Mammary epithelial cell (primary cell): ENCODE results near the gene PNMA1.

ENCODE experiments used
- CTCF ChIP-seq, 2 donors: IDR thresholded peaks in 1 of 2; conservative IDR thresholded peaks in 1 of 2; 2 replicates each; pipeline ENCODE4 v1.5.1; 2011 to 2012; ENCODE audit warnings: inconsistent platforms in 2 of 2, low read length in 2 of 2, mild to moderate bottlenecking in 2 of 2, control low read depth in 1 of 2, low read depth in 1 of 2; ENCODE audit not compliant: insufficient read depth in 1 of 2; ENCODE audit errors: extremely low read depth in 1 of 2
- EZH2 ChIP-seq: IDR thresholded peaks from 2 replicates; pipeline ENCODE4 v1.6.1; 2012; ENCODE audit warnings: low read length, inconsistent platforms, borderline replicate concordance

DNA sequence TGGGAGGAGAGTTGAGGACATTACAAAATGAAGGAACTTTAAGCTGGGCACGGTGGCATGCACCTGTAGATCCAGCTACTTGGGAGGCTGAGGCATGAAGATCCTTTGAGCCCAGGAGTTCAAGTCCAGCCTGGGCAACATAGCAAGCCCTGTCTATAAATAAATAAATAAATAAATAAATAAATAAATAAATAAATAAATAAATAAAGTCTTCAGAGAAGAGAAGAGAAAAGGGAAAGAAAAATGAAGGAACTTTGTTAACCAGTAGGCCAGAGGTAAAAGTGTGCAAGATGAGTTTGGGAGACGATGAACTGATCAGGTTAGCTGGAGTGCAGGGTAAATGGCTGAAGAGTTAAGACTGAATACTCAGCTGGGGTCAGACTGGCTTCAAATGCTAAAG lies 20.1 kb downstream of the PNMA1 start:
- no peak for TF ChIP-seq CTCF (conservative IDR thresholded peaks at IDR 0.05 in 1 of 2, IDR thresholded peaks at IDR 0.05 in 1 of 2; ENCODE audit: extremely low read depth in 1 of 2, insufficient read depth in 1 of 2, low read depth in 1 of 2, low read length in 2 of 2)
- TF ChIP-seq EZH2, result no peak
